Stimulated activated CD4-positive, alpha-beta T cell treated with anti-CD3 and anti-CD28 coated beads, TNF-alpha, amount 100 ng/mL, for 4 hours (primary cell): Measurements from ENCODE around the gene MLC1.

Experiments
- DNase-seq, 3 experiments: peaks; one replicate each; pipeline ENCODE4 v3.0.0-alpha.2; 2020; ENCODE audit warnings: low read depth in 3 of 3

The MLC1 gene

DNA sequence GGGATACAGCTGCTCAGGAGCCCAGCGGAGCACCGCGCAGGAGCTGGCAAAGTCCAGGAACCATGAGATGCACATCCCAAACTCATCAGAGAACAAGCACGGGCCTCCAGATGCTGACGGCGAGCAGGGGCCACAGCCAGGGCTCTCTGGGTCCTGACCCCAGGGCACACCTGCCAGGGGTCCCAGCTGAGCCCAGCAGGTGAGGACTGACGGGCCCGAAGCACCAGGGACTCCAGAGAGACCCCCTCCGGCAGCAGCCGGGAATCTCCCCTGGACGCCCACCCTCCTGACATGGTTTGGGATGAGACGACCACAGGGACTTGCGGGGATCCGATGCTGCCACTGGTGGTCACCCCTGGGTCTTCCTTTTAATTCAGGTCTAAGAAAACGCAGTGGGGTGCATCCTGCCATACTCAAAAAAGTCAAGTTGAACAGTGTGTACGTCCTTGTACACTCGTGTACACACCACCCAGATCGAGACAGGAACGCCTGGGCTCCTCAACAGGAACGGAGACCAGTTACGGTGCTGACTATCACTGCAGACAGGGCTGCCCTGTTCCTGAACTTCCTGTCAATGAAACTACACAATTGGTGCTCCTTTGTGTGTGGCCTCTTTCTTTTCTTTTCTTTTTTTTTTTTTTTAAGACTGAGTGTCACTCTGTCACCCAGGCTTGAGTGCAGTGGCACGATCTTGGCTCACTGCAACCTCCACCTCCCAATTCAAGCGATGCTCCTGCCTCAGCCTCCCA lies 49.1 kb downstream of the MLC1 start:
- no peak for DNase-seq

DNA sequence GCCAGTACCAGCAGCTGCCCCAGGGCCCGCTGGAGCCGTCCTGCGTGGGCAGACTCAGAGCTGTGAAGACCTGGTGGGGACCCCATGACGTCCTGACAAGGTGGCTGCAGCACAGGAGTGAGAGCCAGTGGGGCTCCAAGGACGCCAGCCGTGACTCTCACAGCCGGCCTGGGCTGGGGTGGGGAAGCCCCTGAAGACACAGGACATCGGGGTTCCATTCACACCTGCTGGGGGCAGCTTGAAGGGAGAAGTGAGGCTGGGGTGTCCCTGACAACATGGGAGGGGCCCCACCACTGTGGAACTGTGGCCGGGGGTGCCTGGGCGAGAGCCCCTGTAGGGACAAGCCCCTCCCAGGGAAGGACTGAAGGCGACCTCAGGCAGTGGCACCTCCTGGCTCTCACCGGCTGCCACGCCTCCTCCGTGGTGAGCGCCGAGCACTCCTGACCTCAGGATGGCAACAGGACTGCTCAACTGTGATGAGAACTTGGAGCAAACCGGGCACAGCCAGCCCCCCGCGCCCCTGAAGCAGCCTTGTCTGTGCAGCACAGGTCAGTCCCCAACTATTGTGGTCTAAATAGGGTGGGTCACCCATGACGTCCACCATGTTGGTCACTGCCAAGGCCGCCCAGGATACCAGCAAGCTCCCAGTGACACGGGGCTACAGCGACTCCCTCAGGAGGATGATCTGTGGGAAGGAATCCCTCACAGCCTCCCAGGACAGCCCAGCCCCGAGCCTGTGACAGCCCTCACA lies 49.9 kb downstream of the MLC1 start:
- no peak for DNase-seq

DNA sequence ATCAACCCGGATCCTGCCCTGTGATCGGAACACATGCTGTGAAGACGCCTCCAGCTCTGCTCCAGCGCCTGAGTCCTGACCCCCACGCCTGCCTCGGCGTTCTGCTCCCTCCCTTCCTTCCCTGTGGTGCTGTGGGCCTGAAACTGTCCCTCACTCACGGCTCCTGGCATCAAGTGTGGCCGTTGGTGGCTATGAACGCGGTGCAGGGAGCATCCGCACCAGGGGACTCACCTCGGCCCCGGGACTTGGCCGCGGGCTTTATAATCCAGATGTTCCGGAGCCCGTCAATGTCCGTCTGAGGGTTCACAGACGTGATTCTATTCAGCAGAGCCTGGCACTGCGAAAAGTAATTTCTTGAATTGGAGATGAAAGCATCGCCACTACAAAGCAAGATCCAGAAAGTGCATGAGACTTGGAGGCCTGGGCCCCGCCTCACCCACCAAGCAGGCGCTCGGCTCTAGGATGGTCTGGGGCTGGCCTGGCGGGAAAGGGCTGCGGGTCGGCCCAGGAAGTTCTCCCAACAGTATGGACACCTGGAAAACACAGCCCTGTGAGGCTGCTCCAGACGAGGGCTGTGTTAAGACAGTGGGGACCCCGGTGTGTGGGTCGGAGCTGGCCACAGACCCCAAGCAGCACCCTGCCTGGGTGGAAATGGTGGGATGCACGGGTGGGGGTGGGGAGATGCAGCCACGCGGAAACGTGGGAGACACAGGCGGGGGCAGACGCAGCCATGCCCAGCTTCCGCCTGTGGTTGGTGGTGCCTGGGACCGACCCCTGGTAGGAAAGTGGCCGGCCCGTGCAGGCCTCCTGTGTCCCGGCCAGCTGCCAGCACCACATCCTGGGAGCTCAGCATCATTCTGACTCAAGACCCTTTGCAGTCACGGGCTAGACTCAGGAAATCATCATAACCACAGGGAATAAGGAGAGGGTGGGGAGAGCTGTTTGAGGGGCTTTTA lies 50.8 kb downstream of the MLC1 start:
- DNase-seq, result no peak

DNA sequence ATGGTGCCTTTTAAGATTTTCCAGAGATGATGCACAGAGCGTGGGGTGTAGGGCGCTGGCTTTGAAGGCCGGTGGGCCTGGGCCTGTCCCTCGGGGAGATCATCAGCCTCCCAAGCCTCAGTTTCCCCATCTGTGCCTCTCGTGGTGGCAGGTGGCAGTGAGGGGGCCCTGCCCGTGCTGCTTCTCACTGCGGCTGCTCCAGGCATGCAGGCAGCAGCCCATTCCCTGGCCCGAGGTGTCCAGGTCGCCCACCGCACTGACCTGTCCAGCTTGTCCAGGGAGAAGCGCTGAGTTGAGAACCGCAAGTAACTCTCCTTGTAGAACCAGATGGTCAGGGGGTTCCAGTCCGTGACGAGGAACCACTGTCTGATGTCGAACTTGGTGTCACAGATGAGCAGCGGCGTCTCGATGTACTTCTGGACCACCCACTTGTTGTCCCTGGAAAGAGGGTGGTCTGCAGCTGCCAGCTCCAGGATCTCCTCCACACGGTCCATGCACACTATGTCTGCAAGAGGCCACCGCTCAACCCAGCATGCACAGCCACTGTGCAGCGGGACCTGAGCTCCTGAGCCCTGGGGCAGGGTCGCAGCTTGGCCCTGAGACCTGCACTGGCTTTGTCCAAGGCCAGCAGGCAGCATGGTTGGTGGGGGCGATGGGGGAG lies 52.2 kb downstream of the MLC1 start:
- no peak for DNase-seq

DNA sequence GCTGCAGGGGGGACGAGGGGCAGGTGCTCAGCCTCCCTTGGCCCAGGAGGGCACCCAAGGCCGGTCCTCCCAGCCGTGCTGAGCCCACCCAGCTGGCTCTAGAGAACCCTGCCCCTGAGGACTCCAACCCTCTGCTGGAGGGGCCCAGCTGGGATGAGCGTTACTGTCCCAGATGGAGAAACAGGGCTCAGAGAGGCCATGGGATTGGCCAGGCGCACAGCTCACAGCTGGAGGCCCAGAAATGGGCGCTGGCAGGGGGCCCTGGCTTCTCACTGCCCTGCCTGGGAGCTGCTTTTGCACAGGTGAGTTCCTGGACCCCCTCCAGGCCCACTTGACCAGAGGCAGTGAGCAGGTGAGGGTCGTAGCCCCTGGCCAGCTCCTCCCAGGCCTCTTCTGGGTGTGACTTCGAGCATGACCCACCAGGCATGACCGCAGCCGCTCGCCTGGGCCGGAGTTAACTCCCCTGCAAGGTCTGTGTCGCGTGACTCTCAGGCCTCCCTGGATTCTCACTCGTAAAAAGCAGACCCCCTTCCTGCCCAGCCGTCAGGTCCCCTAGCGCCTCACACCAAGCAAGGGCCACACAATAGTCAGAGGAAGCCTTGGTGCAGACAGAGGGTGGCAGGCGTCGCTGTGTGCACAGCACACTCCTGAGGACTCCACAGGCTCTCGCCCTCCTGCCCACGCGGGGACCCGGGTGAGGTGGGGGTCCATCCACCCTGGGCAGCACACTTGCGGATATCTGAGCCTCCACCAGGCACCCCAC lies 52.9 kb downstream of the MLC1 start:
- DNase-seq, result no peak

DNA sequence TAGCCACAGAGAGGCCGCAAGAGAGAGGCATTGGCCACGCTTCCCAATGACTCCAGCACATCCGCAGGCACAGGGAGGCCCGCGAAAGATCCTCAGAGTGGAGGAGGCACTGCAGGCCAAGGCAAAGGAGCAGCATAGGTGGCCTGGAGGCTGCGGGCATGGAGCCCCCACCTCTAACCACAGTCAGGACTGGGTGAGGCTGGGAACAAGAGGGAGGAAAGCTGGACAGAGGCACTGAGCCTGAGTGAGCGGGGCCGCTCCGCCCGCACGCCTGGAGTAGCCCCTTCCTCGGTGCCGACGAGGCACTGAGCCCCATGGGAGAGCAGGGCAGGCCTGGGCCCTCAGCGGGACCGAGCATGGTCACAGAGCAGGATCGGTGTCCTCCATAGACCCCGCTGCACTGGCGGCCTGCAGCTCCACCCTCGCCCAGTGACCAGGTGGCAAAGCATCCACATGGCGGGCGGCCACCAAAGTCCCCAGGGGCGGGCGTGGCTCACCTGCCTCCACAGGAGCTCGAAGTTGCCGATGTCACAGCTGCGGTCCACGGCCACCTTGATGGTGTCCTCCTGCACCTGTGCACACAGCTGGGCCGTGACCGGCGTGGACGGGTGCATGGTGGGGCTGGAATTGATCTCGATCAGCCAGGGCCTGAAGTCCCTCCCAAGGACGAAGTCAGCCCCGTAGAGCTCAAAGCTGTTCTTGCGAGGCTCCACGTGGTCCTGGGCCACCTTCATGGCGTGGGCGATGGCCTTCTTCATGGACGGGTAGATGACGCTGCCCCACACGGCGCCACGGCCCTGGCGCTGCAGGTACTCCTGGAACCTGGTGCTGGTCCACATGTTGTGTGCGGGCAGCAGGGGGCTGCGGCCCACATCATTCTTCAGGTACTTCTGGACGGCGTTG lies 53.8 kb downstream of the MLC1 start:
- DNase-seq, result no peak

DNA sequence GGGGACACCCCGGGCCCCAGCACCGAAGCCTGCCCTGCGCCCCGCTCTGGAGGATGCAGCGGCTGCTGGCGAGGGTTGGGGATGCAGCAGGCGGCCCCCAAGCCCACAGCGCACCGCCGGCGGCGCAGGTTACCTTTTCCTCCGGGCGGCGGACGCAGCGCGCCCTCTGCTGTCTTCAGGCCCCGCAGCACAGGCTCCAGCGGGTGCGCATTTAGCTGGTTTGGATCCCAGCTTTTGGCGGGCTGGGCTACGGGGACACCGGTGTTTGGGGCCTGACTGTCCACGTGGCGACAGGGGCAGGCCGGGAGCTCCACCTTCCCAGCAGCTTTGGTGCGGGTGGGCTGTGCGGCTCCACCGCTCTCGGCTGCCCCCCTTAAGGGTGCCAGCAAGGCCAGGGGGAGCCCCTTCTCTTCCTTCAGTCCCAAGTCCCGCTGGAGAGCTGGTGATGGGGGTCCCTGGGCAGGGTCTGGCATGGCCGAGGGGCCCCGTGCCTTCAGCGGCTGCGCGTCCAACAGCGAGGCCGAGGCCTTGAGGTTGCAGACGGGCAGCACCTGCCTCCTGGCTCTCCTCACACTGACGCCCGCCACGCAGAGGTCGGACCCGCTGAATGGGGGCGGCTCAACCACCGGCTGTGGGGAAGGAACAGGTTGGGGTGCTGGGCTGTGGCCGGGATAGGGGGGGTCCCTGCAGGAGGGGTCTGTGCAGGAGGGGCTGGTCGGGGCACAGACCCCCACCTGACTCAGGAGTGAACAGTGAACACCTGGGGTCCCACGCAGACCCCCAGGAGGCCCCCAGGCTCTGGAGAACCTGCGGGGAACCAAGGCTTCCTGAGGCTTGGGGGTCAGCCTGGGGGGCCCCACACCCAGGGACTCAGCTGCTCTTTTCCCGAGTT lies 54.7 kb downstream of the MLC1 start:
- DNase-seq, result peak; percentile 65 to 73 (median 73)

DNA sequence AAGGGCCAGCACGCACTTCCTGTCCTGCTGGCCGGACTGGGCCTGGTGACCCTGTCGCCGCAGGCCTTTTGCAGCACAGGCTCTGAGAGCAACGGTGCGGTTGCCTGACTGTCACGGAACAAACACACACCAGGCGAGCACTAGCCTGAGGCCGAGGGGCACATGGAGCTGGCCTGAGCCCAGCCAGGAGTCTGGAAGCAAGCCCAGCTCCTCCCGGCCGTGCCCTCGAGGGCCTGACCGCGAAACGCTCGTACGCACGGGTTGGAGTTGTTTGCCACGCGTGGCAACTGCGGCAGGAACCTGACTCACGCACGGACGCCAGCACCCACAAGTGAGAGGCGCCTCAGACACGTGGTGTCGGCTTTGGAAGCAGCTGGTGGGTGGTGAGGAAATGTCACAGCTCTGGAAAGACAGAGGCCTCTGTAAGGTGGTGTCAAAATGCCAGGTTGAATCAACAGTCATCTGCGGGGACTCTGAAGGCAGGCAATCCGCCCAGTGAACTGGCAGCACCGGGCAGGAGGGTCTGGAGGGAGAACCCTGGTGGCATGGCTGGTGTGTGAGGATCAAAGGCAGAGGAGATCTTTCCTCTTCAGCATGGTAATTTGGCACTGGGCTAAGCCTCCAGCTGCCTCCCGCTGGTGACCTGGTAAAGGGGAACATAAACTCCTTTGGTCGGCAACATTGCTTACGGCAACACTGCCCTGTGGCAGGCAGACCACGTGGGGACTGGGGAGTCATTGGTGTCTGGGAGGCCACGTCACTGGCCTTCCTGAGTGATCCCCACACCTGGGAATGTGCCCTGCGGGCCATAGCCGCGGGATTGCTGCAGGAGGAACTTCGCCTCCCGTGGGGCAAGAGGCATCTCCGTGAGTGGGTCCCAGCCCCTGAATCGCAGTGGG lies 57.3 kb downstream of the MLC1 start:
- DNase-seq, result peak in 2 of 3 experiments; percentile 42 to 44

DNA sequence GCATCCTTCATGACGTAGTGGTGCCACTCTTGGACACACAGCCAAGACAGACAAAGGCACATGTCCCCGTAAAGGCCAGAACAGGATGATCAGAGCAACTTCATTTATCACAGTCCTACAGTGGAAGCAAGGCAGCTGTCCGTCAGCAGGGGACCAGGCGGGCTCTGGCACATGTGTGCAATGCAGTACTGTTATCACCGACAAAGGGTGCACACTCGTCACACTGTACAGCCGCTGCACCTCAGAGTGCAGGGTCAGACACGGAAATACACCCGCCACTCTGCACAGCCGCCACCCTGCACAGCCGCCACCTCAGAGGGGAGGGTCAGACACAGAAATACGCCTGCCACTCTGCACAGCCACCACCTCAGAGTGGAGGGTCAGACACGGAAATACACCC lies 59.2 kb downstream of the MLC1 start:
- no peak for DNase-seq

DNA sequence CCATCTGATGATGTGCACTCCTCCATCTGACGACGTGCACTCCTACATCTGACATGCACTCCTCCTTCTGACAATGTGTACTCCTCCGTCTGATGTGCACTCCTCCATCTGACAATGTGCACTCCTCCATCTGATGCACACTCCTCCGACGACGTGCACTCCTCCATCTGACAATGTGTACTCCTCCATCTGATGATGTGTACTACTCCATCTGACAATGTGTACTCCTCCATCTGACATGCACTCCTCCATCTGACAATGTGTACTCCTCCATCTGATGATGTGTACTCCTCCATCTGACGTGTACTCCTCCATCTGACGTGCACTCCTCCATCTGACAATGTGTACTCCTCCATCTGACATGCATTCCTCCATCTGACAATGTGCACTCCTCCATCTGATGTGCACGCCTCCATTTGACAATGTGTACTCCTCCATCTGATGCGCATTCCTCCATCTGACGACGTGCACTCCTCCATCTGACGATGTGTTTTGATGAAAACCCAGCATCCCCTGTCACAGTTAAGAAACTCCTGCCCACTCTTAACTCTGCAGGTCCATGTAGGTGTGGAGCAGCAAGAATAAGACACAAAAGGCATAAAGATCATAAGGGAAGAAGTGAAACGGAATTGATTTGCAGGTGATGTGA lies 62.9 kb downstream of the MLC1 start:
- DNase-seq, result no peak

DNA sequence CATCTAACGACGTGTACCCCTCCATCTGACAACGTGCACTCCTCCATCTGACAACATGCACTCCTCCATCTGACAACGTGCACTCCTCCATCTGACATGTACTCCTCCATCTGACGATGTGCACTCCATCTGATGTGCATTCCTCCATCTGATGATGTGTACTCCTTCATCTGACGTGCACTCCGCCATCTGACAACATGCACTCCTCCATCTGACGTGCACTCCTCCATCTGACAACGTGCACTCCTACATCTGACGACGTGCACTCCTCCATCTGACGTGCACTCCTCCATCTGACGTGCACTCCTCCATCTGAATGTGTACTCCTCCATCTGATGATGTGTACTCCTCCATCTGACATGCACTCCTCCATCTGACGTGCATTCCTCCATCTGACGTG lies 64.6 kb downstream of the MLC1 start:
- DNase-seq, result no peak

DNA sequence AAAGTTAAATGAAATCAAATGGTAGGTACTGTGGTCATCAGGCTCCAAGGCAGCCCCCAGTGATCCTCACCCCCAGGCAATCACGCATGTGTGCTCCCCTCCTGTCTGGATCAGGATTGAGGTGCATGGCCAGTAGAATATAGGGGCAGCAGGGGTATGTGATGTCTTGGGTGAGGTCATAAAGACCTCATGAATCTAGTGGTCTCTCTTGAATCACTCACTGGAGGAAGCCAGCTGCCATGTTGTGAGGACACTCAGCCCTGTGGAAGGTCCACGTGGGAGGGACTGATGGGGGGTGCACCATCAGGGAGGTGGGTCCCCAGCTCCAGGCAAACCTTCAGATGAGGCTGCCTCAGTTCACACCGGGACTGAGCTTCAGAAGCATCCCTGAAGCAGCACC lies 65.9 kb downstream of the MLC1 start:
- no peak for DNase-seq

DNA sequence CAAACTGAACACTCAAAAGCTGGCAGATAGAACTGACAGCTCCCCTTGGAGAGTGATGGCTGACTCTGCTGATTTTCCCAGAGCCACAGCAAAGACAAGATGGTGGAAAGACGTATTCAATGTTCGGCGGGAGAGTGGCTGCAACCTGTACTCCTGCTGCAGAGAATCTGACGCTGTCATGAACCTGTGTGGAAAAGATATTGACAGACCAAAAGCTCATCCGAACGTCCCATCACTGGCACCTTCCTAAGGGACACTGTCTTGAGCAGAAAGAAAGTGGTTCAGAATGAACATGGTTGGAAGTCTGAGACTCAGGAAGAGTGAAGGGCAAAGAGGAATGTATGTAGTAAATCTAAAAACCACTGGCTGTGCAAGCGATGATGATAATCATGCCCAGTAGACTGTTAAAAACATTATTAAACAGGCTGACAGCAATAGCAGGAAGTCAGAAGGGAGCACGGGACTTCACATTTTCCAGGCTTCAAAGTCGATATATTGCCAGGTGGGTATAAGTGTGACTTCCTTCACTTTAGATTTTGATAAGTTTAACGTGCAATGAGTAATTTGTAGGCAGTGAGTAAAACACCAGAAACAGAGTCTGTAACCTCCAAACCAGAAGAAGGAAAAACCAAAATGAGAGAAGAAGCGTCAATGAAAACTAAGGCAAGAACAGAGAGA lies 66.5 kb downstream of the MLC1 start:
- no peak for DNase-seq

DNA sequence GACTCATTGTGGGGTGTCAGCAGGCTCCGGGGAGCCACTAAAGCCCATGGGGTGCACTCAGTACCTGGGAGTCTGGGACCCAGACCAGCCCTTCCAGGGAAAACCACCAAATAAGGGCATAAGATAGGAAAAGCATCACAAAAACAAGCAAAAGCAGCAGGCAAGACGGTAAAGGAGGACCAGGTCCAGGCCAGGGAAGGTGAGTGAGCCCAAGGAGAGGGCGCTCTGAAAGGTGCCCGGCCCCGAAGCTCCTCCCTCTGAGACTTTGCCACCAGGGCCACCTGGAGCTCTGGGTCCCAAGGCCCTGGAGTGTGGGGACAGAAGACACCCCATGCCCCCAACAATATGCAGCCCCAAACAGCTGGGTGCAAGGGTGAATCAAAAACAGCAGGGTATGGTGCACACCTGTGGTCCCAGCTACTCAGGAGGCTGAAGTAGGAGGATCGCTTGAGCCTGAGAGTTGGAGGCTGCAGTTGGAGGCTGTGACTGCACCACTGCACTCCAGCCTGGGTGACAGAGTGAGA lies 67.5 kb downstream of the MLC1 start:
- no peak for DNase-seq

DNA sequence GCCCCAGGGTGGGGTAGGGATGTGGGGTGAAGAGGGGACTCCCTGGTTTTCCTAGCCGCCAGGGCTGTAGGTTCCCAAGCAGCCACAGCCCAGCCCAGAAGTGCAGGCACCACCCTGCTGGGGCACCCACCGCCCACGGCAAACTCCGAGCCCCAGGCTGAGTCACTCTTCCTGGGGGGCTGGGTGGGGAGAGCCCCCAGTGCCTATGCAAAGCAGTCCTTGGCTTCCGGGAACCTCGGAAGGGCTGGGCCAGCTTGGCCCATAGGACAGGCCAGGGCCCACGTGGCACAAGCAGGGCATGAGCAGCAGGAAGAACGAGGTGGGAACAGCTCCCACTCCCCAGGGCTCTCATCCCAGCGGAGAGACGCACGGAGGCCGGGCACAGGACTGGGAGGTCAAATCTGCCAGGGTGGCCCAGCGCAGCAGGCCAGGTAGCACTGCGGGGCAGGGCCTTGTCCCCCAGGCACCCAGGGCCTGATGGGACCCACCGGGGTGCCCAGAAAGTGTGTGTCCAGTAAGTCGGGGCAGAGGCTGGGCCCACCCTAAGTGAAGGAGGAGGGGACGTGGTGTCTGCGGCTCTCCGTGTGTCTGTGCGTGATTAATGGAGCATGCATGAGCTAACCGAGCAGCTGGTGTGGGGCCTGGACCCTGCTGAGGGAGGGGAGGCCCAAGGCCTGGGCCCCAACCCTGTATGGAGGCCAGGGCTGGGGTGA lies 68.1 kb downstream of the MLC1 start:
- DNase-seq, result peak; percentile 50 to 67 (median 53)
